H1 (cell line): Measurements from ENCODE around the gene JPH2. TPM values are rescaled to one million over a fixed set of nuclear protein-coding genes. Genes with fewer than 3 reads are reported as not detected.

Experiments
- CTCF ChIA-PET: fragments of 300-600 bp; sonication (Branson Sonifier 250); formaldehyde crosslinking; loops from one replicate; lab custom pipeline; 2021; ENCODE audit not compliant: partially characterized antibody; lab: Charles Lee
- POLR2A ChIA-PET: fragments of 300-600 bp; sonication (Branson Sonifier 250); formaldehyde crosslinking; loops from one replicate; lab custom pipeline; 2021; ENCODE audit warnings: inconsistent platforms; ENCODE audit not compliant: partially characterized antibody; lab: Charles Lee
- DNase-seq, 2 experiments: peaks; one replicate each; pipeline versions ENCODE4 v3.0.0 to v3.0.0-alpha.2; 2010 to 2022; ENCODE audit warnings: low spot score in 2 of 2, low read depth in 1 of 2, mixed read lengths in 1 of 2
- FAIRE-seq: peaks from 2 replicates; lab custom pipeline; 2011; peaks lifted over from hg19 to GRCh38; lab: Jason Lieb, UNC
- H2AFZ ChIP-seq: 2 replicates; pipeline ENCODE4 v1.8.1; 2012; ENCODE audit warnings: low read length, inconsistent platforms
- H2AK5ac ChIP-seq: 2 replicates; pipeline ENCODE4 v1.6.1; 2013; ENCODE audit warnings: low read depth, low read length
- H2BK120ac ChIP-seq: replicated peaks from 2 replicates; pipeline ENCODE3; 2013; ENCODE audit warnings: low read depth, low read length, inconsistent platforms
- H2BK12ac ChIP-seq: 2 replicates; pipeline ENCODE4 v1.6.1; 2013; ENCODE audit warnings: low read depth, low read length
- H2BK15ac ChIP-seq: 2 replicates; pipeline ENCODE4 v1.6.1; 2013; ENCODE audit warnings: low read length
- H2BK20ac ChIP-seq: 2 replicates; pipeline ENCODE4 v1.6.1; 2013; ENCODE audit warnings: low read length
- H2BK5ac ChIP-seq: 2 replicates; pipeline ENCODE4 v1.6.1; 2013; ENCODE audit warnings: low read depth, low read length
- H3K14ac ChIP-seq: 2 replicates; pipeline ENCODE4 v1.6.1; 2013; ENCODE audit warnings: inconsistent platforms; ENCODE audit not compliant: insufficient read length
- H3K18ac ChIP-seq: 2 replicates; pipeline ENCODE4 v1.6.1; 2013; ENCODE audit warnings: low read length; ENCODE audit errors: extremely low read depth
- H3K23ac ChIP-seq: 2 replicates; pipeline ENCODE4 v1.6.1; 2013; ENCODE audit warnings: inconsistent platforms; ENCODE audit not compliant: insufficient read length
- H3K23me2 ChIP-seq: 2 replicates; pipeline ENCODE4 v1.6.1; 2013; ENCODE audit warnings: low read depth, low read length
- H3K27ac ChIP-seq: 2 replicates; pipeline ENCODE4 v1.6.1; 2011; ENCODE audit warnings: low read depth, low read length, inconsistent platforms
- H3K27me3 ChIP-seq, 4 experiments: replicated peaks in 1 of 4; 1 replicate in 1 of 4; 2 replicates in 3 of 4; pipeline versions ENCODE4 v1.6.1 to v1.8.1; 2011 to 2013; ENCODE audit warnings: low read length in 3 of 4, mild to moderate bottlenecking in 3 of 4, inconsistent platforms in 2 of 4, mixed read lengths in 2 of 4, moderate library complexity in 1 of 4; ENCODE audit not compliant: control insufficient read depth in 3 of 4, insufficient read depth in 3 of 4; ENCODE audit errors: extremely low read depth in 1 of 4
- H3K36me3 ChIP-seq, 4 experiments: 2 replicates each; pipeline versions ENCODE4 v1.6.1 to v1.8.1; 2011 to 2013; ENCODE audit warnings: mild to moderate bottlenecking in 4 of 4, low read length in 3 of 4, moderate library complexity in 2 of 4, control low read depth in 1 of 4, inconsistent platforms in 1 of 4; ENCODE audit not compliant: insufficient read depth in 4 of 4, control insufficient read depth in 2 of 4
- H3K4ac ChIP-seq: replicated peaks from 2 replicates; pipeline ENCODE3; 2013; ENCODE audit warnings: low read length, low read depth, mixed read lengths, inconsistent platforms; ENCODE audit not compliant: insufficient read length
- H3K4me1 ChIP-seq, 4 experiments: replicated peaks in 1 of 4; 1 replicate in 1 of 4; 2 replicates in 3 of 4; pipeline versions ENCODE4 v1.6.1 to v1.8.1; 2011 to 2013; ENCODE audit warnings: low read length in 3 of 4, inconsistent platforms in 2 of 4, mixed read lengths in 1 of 4; ENCODE audit not compliant: insufficient read depth in 4 of 4, control insufficient read depth in 3 of 4
- H3K4me2 ChIP-seq, 2 experiments: 2 replicates each; pipeline versions ENCODE4 v1.6.1 to v1.8.1; 2011 to 2013; ENCODE audit warnings: low read depth in 2 of 2, low read length in 2 of 2, control low read depth in 1 of 2, inconsistent platforms in 1 of 2, mild to moderate bottlenecking in 1 of 2; ENCODE audit not compliant: insufficient read depth in 1 of 2
- H3K4me3 ChIP-seq, 4 experiments: fragments of 200-600, 300-600 bp in 1 of 4; sonication (generic), shearing (Covaris generic), sonication (Bioruptor Twin) in 1 of 4; 2 replicates each; pipeline versions ENCODE4 v1.5.1 to v1.8.1; 2011 to 2016; ENCODE audit warnings: low read length in 4 of 4, low read depth in 3 of 4, control low read depth in 2 of 4, inconsistent platforms in 2 of 4, mild to moderate bottlenecking in 2 of 4, mixed read lengths in 1 of 4, moderate library complexity in 1 of 4; ENCODE audit not compliant: insufficient read depth in 2 of 4; ENCODE audit errors: extremely low read depth in 1 of 4
- H3K56ac ChIP-seq: replicated peaks from 2 replicates; pipeline ENCODE3; 2013; ENCODE audit warnings: low read depth, mild to moderate bottlenecking, mixed read lengths, low read length, inconsistent platforms; ENCODE audit not compliant: insufficient read length
- H3K79me1 ChIP-seq: 2 replicates; pipeline ENCODE4 v1.6.1; 2013; ENCODE audit warnings: low read depth, low read length, control low read depth
- H3K79me2 ChIP-seq, 2 experiments: 2 replicates each; pipeline versions ENCODE4 v1.6.1 to v1.8.1; 2012 to 2013; ENCODE audit warnings: low read length in 2 of 2, mild to moderate bottlenecking in 2 of 2, inconsistent platforms in 1 of 2; ENCODE audit not compliant: insufficient read depth in 2 of 2, control insufficient read depth in 1 of 2
- H3K9ac ChIP-seq, 4 experiments: replicated peaks in 1 of 4; 1 replicate in 1 of 4; 2 replicates in 3 of 4; pipeline versions ENCODE4 v1.6.1 to v1.8.1; 2011 to 2013; ENCODE audit warnings: low read depth in 3 of 4, low read length in 3 of 4, control low read depth in 2 of 4, mild to moderate bottlenecking in 2 of 4, moderate library complexity in 2 of 4, inconsistent platforms in 1 of 4; ENCODE audit errors: extremely low read depth in 1 of 4
- H3K9me3 ChIP-seq, 2 experiments: 2 replicates each; pipeline versions ENCODE4 v1.6.1 to v1.8.1; 2012 to 2013; ENCODE audit warnings: mild to moderate bottlenecking in 2 of 2, moderate library complexity in 2 of 2, control low read depth in 1 of 2, inconsistent platforms in 1 of 2, low read depth in 1 of 2, low read length in 1 of 2, mixed read lengths in 1 of 2; ENCODE audit not compliant: insufficient read depth in 2 of 2
- H4K20me1 ChIP-seq, 2 experiments: replicated peaks in 1 of 2; 2 replicates each; pipeline versions ENCODE3 to v1.8.1; 2011 to 2013; ENCODE audit warnings: inconsistent platforms in 2 of 2, low read length in 2 of 2, mild to moderate bottlenecking in 1 of 2; ENCODE audit not compliant: insufficient read depth in 2 of 2, control insufficient read depth in 1 of 2
- H4K5ac ChIP-seq: 2 replicates; pipeline ENCODE4 v1.6.1; 2013; ENCODE audit warnings: low read length, low read depth, mixed read lengths, inconsistent platforms; ENCODE audit not compliant: insufficient read length
- H4K8ac ChIP-seq: 2 replicates; pipeline ENCODE4 v1.8.0; 2013; ENCODE audit warnings: mild to moderate bottlenecking, moderate library complexity, low read length, inconsistent platforms; ENCODE audit not compliant: insufficient read depth; ENCODE audit errors: extremely low read depth
- H4K91ac ChIP-seq: replicated peaks from 2 replicates; pipeline ENCODE3; 2013; ENCODE audit warnings: low read length, mixed read lengths, inconsistent platforms; ENCODE audit not compliant: insufficient read length
- ASH2L ChIP-seq: fragments of 200-600, 300-600 bp; sonication (generic); IDR thresholded peaks from one replicate; pipeline ENCODE4 v1.7.1; 2017; ENCODE audit warnings: low read length
- GABPA ChIP-seq: IDR thresholded peaks from 2 replicates; pipeline ENCODE4 v1.6.1; 2011; ENCODE audit warnings: mild to moderate bottlenecking, low read length, moderate library complexity, borderline replicate concordance; ENCODE audit not compliant: insufficient read depth
- JUND ChIP-seq: IDR thresholded peaks from 2 replicates; pipeline ENCODE4 v1.6.1; 2011; ENCODE audit warnings: mild to moderate bottlenecking, improper control_type of control experiment, low read length
- KDM4A ChIP-seq: IDR thresholded peaks from one replicate; pipeline ENCODE4 v1.7.1; 2012; ENCODE audit warnings: low read depth, mild to moderate bottlenecking, moderate library complexity, low read length, inconsistent platforms; ENCODE audit not compliant: severe bottlenecking
- NANOG ChIP-seq: IDR thresholded peaks from 2 replicates; pipeline ENCODE4 v1.6.1; 2011; ENCODE audit warnings: low read length, low read depth, mild to moderate bottlenecking, inconsistent platforms; ENCODE audit not compliant: insufficient read depth, poor library complexity, severe bottlenecking
- SAP30 ChIP-seq: fragments of 300-600 bp; sonication (generic); IDR thresholded peaks from 2 replicates; pipeline ENCODE4 v1.7.1; 2012; ENCODE audit warnings: low read length, moderate library complexity, mild to moderate bottlenecking, inconsistent platforms; ENCODE audit not compliant: insufficient read depth, insufficient replicate concordance
- WGBS, 2 experiments: shearing (Covaris generic) in 1 of 2; methylation state at CpG; one replicate each; pipeline versions ENCODE4 v1.1.6 to v1.1.7; 2013 to 2015; ENCODE audit warnings: low lambda C conversion rate in 2 of 2, mixed read lengths in 2 of 2, inconsistent platforms in 1 of 2, low coverage in 1 of 2, missing lambda C conversion rate in 1 of 2; ENCODE audit not compliant: insufficient replicate concordance in 2 of 2, insufficient coverage in 1 of 2, insufficient read length in 1 of 2; ENCODE audit errors: extremely low coverage in 1 of 2, missing lambda C conversion rate in 1 of 2; 5-methylcytosine and 5-hydroxymethylcytosine counted together
- long read RNA-seq, 2 experiments: library from RNA in 1 of 2; library from capped mRNA in 1 of 2; stranded (forward); transcript quantifications; one replicate each; pipeline ENCODE4 v2.0.0, GENCODE V29; 2021; ENCODE audit warnings: inconsistent platforms in 1 of 2
- polyA minus RNA-seq, 3 experiments: library from RNA; depleted of rRNA, polyadenylated mRNA; stranded (reverse); fragments of >200 nt; gene quantifications; 1 replicate in 2 of 3; 2 replicates in 1 of 3; pipeline ENCODE4 v1.2.3, GENCODE V29; 2011
- polyA plus RNA-seq, 7 experiments: library from polyadenylated mRNA; depleted of rRNA in 3 of 7; stranded (reverse) in 5 of 7; unstranded in 2 of 7; fragments of >200 nt in 5 of 7; fragments of 200-250 nt in 2 of 7; gene quantifications; 1 replicate in 5 of 7; 2 replicates in 1 of 7; 4 replicates in 1 of 7; pipeline versions ENCODE4 v1.2.1 to v1.2.3, GENCODE V29; 2011 to 2013; ENCODE audit warnings: missing spikeins in 2 of 7, mixed read lengths in 2 of 7
- total RNA-seq: library from RNA; stranded (reverse); fragmentation: NEBNext Ultra II Directional; extraction: Animal tissue kit (Norgen Biotek cat#: 25700); gene quantifications from 2 replicates; pipeline ENCODE4 v1.2.1, GENCODE V29; 2021

Gene JPH2
- total RNA-seq (1.3 and 1.5 TPM in 2 replicates), polyA plus RNA-seq (2011; rRNA removed) (0.59 and 0.83 TPM in 2 replicates), polyA minus RNA-seq (2011; rRNA and poly(A)+ RNA removed) (0.83 and 0.91 TPM in 2 replicates)
- polyA plus RNA-seq (2011; cell fraction: cytosol; rRNA removed): 0.85 TPM
- 1.3 TPM for polyA plus RNA-seq (2011; cell fraction: nucleus; rRNA removed)
- polyA plus RNA-seq (2012, experiment 1 of 2): 0.54 to 1.0 TPM (median 0.76 TPM) in 4 replicates
- 0.39 TPM for polyA plus RNA-seq (2012, experiment 2 of 2)
- polyA plus RNA-seq (2013, experiment 1 of 2): 0.43 TPM
- 0.39 TPM for polyA plus RNA-seq (2013, experiment 2 of 2)
- 1.0 TPM for polyA minus RNA-seq (2011; cell fraction: cytosol; rRNA and poly(A)+ RNA removed)
- 1.6 TPM for polyA minus RNA-seq (2011; cell fraction: nucleus; rRNA and poly(A)+ RNA removed)
- long read RNA-seq, experiment 1: 0 reads
- long read RNA-seq, experiment 2: 0 reads

- Histone ChIP-seq H3K79me2 (no peaks in the 10 kb centered on the region), H4K5ac (no peak within 1 kb of the TSS), H3K9ac (peak within 1 kb of the TSS in 3 of 4 experiments; percentile 18 to 36 (median 20); a peak in 5 of 7 replicates), H3K14ac (no peak within 1 kb of the TSS), H3K36me3 (no peaks in the 10 kb centered on the region), H2AK5ac (no peak within 1 kb of the TSS), H2BK120ac (no peak within 1 kb of the TSS), H2BK5ac (peak within 1 kb of the TSS; percentile 57; the same call in 1 of the 2 replicates), H3K4me1 (peaks cover 0 to 13% (median 6%) of the 10 kb centered on the region in 4 experiments; a peak in 5 of 7 replicates), H3K9me3 (no peaks in the 10 kb centered on the region), H3K4ac (no peak within 1 kb of the TSS), H2BK12ac (peak within 1 kb of the TSS; percentile 65; the same call in 1 of the 2 replicates), H3K27ac (no peak within 1 kb of the TSS), H4K91ac (peak within 1 kb of the TSS; percentile 14), H3K27me3 (peaks cover 0 to 4% (median 1%) of the 10 kb centered on the region in 4 experiments; a peak in 2 of 7 replicates), H2BK15ac (peak within 1 kb of the TSS; percentile 63; the same call in 1 of the 2 replicates), H3K56ac (no peak within 1 kb of the TSS), H3K79me1 (no peaks in the 10 kb centered on the region), H3K18ac (peak within 1 kb of the TSS; percentile 83), H3K4me2 (peak within 1 kb of the TSS; percentile 73 to 82), H3K23ac (no peak within 1 kb of the TSS), H2AFZ (peak within 1 kb of the TSS; percentile 70), H2BK20ac (no peak within 1 kb of the TSS), H3K23me2 (peaks cover 21% of the 10 kb centered on the region), H4K20me1 (peaks cover 0 to 4% of the 10 kb centered on the region in 2 experiments), H3K4me3 (peak within 1 kb of the TSS; percentile 27 to 66 (median 46)), H4K8ac (0 out of 2 replicates have a peak within 1 kb of the TSS, but pooled peaks have one; percentile 26)
- DNase-seq: peak in 1 of 2 experiments; percentile 77
- ChIA-PET CTCF (interaction anchor here (0.9 to 17.7 kb wide), 6 partner anchors 32 to 73 kb away, joined by 4 to 512 read pairs (median 6); no protein-coding TSS in a partner anchor), POLR2A (interaction anchor here (0.6 to 1.7 kb wide), 9 partner anchors 16 to 75 kb away, joined by 3 to 6 read pairs (median 4); partner anchors contain the start of gene OSER1)
- WGBS, 2 experiments: 10% methylated on average over 13 of the region's 24 CpGs; no CpG with 5 or more reads in 1 of the 2 experiments
- FAIRE-seq: no peak
- TF ChIP-seq SAP30 (peak; percentile 26), JUND (0 out of 2 replicates have a peak, but pooled peaks have one; percentile 47), NANOG (no peak), ASH2L (no peak), GABPA (no peak), KDM4A (no peak)
Observed at GRCh38 chr20:44187054-44187771, at the start of gene JPH2. Gene JPH2, minus strand, starts transcription at chr20:44187188. Its CDS starts 483 bp downstream, at chr20:44186705.
